Large intestine (tissue), 3 donors: ENCODE results near the gene MAP3K7. TPM values are rescaled to one million over a fixed set of nuclear protein-coding genes. Genes with fewer than 3 reads are reported as not detected.

ENCODE experiments used
- DNase-seq, 2 donors: peaks; one replicate each; pipeline versions ENCODE4 v3.0.0 to v3.0.0-alpha.2; 2013
- H3K27ac ChIP-seq: one replicate; pipeline ENCODE4 v1.5.1; 2013; ENCODE audit warnings: low read length
- H3K27me3 ChIP-seq: 2 replicates; pipeline ENCODE4 v1.6.1; 2013; ENCODE audit warnings: low read length; ENCODE audit not compliant: control insufficient read depth, insufficient read depth
- H3K36me3 ChIP-seq: 2 replicates; pipeline ENCODE4 v1.6.1; 2013; ENCODE audit warnings: low read length; ENCODE audit not compliant: control insufficient read depth, insufficient read depth
- H3K4me1 ChIP-seq: one replicate; pipeline ENCODE4 v1.6.1; 2013; ENCODE audit warnings: low read length; ENCODE audit not compliant: control insufficient read depth, insufficient read depth
- H3K4me3 ChIP-seq: one replicate; pipeline ENCODE4 v1.5.1; 2013; ENCODE audit warnings: low read length
- H3K9me3 ChIP-seq: one replicate; pipeline ENCODE4 v1.6.1; 2013; ENCODE audit warnings: mild to moderate bottlenecking, low read depth, low read length, moderate library complexity; ENCODE audit not compliant: control insufficient read depth
- WGBS: methylation state at CpG from one replicate; pipeline ENCODE4 v1.1.5; 2013; ENCODE audit warnings: low lambda C conversion rate; ENCODE audit not compliant: insufficient coverage; 5-methylcytosine and 5-hydroxymethylcytosine counted together
- polyA plus RNA-seq: library from polyadenylated mRNA; unstranded; fragments of 120-200 nt; gene quantifications from one replicate; pipeline ENCODE4 v1.2.1, GENCODE V29; 2013

The MAP3K7 gene
- polyA plus RNA-seq, 1 donor, result 31.8 TPM

DNA sequence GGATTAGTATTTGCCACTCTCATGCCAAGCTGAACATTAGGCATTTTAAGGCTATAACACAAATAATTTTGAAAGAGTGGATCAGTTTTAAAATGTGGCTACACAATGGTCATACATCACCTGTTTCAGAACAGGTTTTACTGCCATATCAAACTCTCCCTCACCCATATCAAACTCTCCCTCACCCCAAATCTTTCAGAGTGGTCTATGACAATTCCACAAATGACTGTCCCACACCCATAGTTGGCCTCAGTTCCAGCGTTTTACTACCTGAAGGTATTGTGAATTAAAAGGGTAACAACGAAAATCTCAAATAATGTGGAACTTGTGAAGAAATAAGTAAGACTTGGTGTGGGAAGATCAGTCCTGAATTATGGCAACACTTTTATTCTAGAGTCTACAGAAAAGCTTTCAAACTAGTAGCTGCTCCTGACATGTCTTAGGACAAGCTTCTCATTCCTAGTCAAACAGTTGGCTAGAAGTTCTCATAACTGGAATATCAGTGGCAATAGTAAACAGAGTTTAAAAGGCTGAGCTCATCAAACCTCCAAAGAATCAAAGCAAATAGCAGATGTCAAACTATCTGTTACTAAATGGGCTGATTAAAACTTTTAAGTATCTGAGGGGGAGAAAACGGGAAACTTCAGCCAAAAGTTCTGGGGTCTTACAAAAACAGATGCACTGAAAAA lies 52.4 kb downstream of the MAP3K7 start:
- H3K27me3 ChIP-seq, result no peaks in the 10 kb centered on the region
- WGBS, result 92% methylated on average over 2 of the region's 3 CpGs
- DNase-seq, result no peak

GRCh38 chr6:90533615-90534336 lies 53.1 kb downstream of the MAP3K7 start:
- no peak for DNase-seq
- no peaks in the 10 kb centered on the region for H3K9me3 ChIP-seq
- H3K27me3 ChIP-seq, result no peaks in the 10 kb centered on the region
- H3K36me3 ChIP-seq, result peaks cover 26% of the 10 kb centered on the region
- WGBS, result 100% methylated on average over 1 of the region's 4 CpGs
- no peaks in the 10 kb centered on the region for H3K4me1 ChIP-seq
- no peak overlapping the region for H3K4me3 ChIP-seq
- no peak overlapping the region for H3K27ac ChIP-seq

More for the DNA sequence above, 52.4 kb downstream of the MAP3K7 start:
- peaks cover 20% of the 10 kb centered on the region for H3K36me3 ChIP-seq
- H3K9me3 ChIP-seq, result no peaks in the 10 kb centered on the region
- no peak overlapping the region for H3K4me3 ChIP-seq
- no peaks in the 10 kb centered on the region for H3K4me1 ChIP-seq
- H3K27ac ChIP-seq, result no peak overlapping the region

- peaks cover 29% of the 10 kb centered on the region for H3K36me3 ChIP-seq
- no peak overlapping the region for H3K27ac ChIP-seq
- no peaks in the 10 kb centered on the region for H3K9me3 ChIP-seq
- no peak overlapping the region for H3K4me3 ChIP-seq
- 83% methylated on average over 1 of the region's 1 CpG for WGBS
- H3K27me3 ChIP-seq, result no peaks in the 10 kb centered on the region
- H3K4me1 ChIP-seq, result no peaks in the 10 kb centered on the region
- no peak for DNase-seq
Observed at GRCh38 chr6:90530882-90531281, 56.0 kb downstream of the MAP3K7 start.

DNA sequence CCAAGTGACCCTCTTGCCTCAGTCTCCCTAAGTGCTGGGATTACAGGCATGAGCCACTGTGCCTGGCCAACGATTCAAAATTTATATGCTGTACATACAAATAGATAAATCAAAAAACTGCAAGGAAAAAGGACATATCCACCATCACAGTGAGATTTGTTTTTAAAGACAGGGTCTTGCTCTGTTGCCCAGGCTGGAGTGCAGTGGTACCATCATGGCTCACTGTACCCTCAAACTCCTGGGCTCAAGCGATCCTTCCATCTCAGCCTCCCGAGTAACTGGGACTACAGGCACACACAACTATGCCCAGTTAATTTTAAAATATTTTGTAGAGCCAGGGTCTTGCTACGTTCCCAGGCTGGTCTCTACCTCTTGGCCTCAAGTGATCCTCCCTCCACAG lies 61.5 kb downstream of the MAP3K7 start:
- Histone ChIP-seq H3K36me3 (peaks cover 18% of the 10 kb centered on the region), H3K27me3 (no peaks in the 10 kb centered on the region), H3K4me1 (no peaks in the 10 kb centered on the region), H3K9me3 (no peaks in the 10 kb centered on the region), H3K4me3 (no peak overlapping the region), H3K27ac (no peak overlapping the region)
- DNase-seq, result no peak
- WGBS, result no CpG with 5 or more reads among the region's 4 CpGs

DNA sequence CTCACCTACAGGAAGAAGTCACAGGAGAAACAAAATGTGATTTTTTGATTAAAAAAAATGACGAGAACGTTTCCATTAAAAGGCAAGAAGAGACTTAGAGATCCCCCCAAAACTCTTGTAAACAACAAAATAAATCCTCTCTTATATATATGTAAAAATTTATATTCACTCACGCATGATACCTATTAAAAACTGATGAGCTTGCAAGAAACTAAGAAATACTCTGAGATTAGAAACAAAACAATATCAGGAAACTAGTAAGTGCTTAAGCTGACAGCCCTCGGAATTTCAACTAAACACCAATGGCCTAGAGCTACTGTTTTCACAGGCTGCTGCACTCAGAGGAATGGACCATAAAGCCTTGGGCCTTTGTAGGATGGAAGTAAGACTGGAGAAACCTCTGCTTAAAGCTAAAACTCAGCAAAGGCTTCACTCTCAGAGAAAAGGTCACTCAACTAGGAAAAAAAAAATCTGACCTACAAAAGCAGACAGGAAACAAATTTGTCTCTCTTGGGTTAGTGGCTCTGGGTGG lies 63.0 kb downstream of the MAP3K7 start:
- H3K27ac ChIP-seq, result no peak overlapping the region
- no peak overlapping the region for H3K4me3 ChIP-seq
- peaks cover 12% of the 10 kb centered on the region for H3K36me3 ChIP-seq
- DNase-seq, result no peak
- no peaks in the 10 kb centered on the region for H3K27me3 ChIP-seq
- no peaks in the 10 kb centered on the region for H3K4me1 ChIP-seq
- H3K9me3 ChIP-seq, result no peaks in the 10 kb centered on the region
- 100% methylated on average over 1 of the region's 4 CpGs for WGBS

DNA sequence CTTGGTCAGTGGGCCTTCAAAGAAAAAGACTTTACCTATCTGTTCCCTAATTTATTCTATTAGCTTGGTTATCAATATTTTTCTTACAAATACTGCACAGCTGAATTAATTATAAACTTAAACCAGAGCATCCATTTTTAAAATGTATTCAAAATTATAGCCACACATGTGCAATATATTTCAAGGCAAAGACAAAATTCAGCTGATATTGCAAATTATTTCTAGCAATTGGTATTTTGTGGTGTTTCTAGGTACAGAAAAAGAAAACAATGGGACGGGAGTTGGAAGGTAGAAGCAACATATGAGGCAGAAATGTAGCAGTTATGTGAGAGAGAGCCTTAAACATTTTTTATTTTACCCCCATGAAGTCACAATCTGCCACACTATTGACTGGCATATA lies 64.9 kb downstream of the MAP3K7 start:
- WGBS, result 100% methylated on average over 1 of the region's 1 CpG
- H3K36me3 ChIP-seq, result peaks cover 8% of the 10 kb centered on the region

GRCh38 chr6:90516074-90516660 lies 70.7 kb downstream of the MAP3K7 start:
- WGBS, result 90% methylated on average over 4 of the region's 6 CpGs
- Histone ChIP-seq H3K27me3 (no peaks in the 10 kb centered on the region), H3K4me1 (peaks cover 2% of the 10 kb centered on the region), H3K4me3 (no peak overlapping the region), H3K27ac (no peak overlapping the region), H3K36me3 (peaks cover 17% of the 10 kb centered on the region), H3K9me3 (no peaks in the 10 kb centered on the region)
- DNase-seq, result no peak

More for the DNA sequence above, 64.9 kb downstream of the MAP3K7 start:
- DNase-seq, result no peak
- H3K4me3 ChIP-seq, result no peak overlapping the region
- H3K4me1 ChIP-seq, result peaks cover 2% of the 10 kb centered on the region
- H3K9me3 ChIP-seq, result no peaks in the 10 kb centered on the region
- H3K27me3 ChIP-seq, result no peaks in the 10 kb centered on the region
- H3K27ac ChIP-seq, result no peak overlapping the region

DNA sequence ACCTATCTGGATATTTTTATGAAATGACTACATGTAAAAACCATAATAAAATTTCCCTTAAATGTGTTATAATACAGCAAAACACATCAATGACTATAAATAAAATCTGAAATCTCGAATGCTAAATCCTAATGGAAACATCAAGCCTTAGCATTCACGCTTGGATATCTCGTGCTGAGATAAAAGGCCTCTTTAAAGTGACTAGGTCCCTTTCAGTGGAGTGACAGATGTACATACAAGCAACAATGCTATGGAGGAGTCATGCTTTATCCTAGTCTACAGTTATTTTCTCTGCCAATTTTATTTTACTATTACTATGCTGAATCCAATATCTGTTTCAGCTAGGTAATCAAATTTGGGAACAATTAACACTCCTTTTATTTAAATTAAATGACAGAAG lies 72.4 kb downstream of the MAP3K7 start:
- H3K9me3 ChIP-seq, result no peaks in the 10 kb centered on the region
- H3K27ac ChIP-seq, result no peak overlapping the region
- DNase-seq, result no peak
- peaks cover 18% of the 10 kb centered on the region for H3K36me3 ChIP-seq
- no peaks in the 10 kb centered on the region for H3K27me3 ChIP-seq
- peaks cover 2% of the 10 kb centered on the region for H3K4me1 ChIP-seq
- no peak overlapping the region for H3K4me3 ChIP-seq
- 94% methylated on average over 3 of the region's 3 CpGs for WGBS

DNA sequence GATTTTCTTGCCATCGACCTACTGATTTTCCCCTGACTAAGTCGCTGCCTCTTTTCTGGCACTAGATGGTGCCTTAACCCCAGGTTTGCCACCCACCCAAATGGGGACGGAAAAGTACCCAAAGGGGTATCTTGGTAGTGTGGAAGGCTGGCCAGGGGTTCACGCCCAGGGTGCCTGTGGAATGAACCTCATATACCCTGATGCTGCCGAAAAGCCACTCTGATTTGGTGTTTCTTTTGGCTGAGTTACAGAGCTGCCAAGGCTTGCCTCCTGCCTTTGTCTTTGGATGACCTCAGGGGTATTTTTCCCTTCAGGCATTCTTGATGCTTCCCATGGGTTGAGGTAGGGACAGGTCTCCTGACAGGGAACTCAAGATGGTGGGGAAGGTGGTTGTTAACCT lies 78.1 kb downstream of the MAP3K7 start:
- Histone ChIP-seq H3K9me3 (peaks cover 2% of the 10 kb centered on the region), H3K27me3 (no peaks in the 10 kb centered on the region), H3K4me1 (no peaks in the 10 kb centered on the region), H3K36me3 (peaks cover 11% of the 10 kb centered on the region), H3K4me3 (no peak overlapping the region), H3K27ac (no peak overlapping the region)
- DNase-seq, result no peak
- WGBS, result no CpG with 5 or more reads among the region's 5 CpGs

GRCh38 chr6:90502866-90503407 lies 83.9 kb downstream of the MAP3K7 start:
- H3K27ac ChIP-seq, result peak overlapping the region; percentile 41
- H3K27me3 ChIP-seq, result no peaks in the 10 kb centered on the region
- peak; percentile 42 to 80 for DNase-seq
- H3K9me3 ChIP-seq, result no peaks in the 10 kb centered on the region
- 20% methylated on average over 3 of the region's 3 CpGs for WGBS
- peaks cover 11% of the 10 kb centered on the region for H3K4me1 ChIP-seq
- H3K36me3 ChIP-seq, result no peaks in the 10 kb centered on the region
- no peak overlapping the region for H3K4me3 ChIP-seq
